GM12892 (cell line): ENCODE data around the gene MCC.

Experiments used
- POLR2A ChIP-seq: IDR thresholded peaks from 2 replicates; pipeline ENCODE4 v1.6.1; 2011; ENCODE audit warnings: low read depth, low read length, control low read depth
- POLR2AphosphoS5 ChIP-seq: IDR thresholded peaks from 2 replicates; pipeline ENCODE4 v1.6.1; 2011; ENCODE audit warnings: low read depth, low read length, control low read depth
- TAF1 ChIP-seq: IDR thresholded peaks from 2 replicates; pipeline ENCODE4 v1.6.1; 2011; ENCODE audit warnings: low read depth, mild to moderate bottlenecking, control low read depth, low read length, borderline replicate concordance

DNA sequence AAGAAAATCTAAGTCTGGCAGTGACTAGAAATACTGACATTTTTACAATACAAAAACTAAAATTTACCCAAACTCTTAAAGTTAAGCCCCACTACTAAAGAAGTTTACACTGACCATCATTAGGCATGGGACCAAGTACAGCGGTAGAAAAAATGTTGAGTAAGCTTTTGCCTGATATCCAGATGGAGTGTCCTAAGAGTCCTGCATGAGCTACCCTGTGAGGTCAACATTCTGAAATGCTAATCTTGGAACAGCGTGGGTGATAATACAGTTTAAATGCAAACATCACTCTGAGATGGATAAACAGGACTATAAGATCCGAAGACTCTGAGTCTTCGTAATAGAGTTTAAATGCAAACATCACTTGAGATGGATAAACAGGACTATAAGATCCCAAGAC lies 322.0 kb downstream of the MCC start:
- TF ChIP-seq POLR2AphosphoS5, result no peak
- no peak for TF ChIP-seq POLR2A
- no peak for TF ChIP-seq TAF1
